ENCODE results near the gene DZANK1. TPM values are rescaled to one million over a fixed set of nuclear protein-coding genes. Genes with fewer than 3 reads are reported as not detected.
"Not testable (repeated sequence)": the region's sequence is repeated elsewhere in the genome, so short reads cannot be mapped to it uniquely, and the experiment has no call there.

The DZANK1 gene
- total RNA-seq, 4 donors from 2014 or later = 0.18 to 1.0 (median 0.62) TPM

DNA sequence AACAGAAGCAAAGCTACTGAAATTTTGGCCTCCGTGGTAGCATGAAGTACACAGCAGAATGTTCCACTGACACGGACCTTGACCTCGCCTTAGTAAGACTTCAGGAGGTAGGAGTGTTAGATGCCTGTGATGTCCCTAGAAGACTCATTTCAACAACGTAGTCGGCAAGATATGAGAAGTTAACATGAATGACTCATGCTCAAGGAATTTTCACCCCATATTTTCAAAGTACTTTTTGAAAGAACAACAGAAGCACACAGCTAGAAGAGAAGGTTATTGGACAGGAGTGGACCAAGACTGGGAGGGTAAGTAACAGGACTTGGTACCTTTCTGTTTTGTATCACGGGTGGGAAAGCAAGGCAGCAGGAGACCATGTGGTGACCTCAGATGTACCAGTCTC lies 78.0 kb downstream of the DZANK1 start:
- in situ Hi-C loops (cut with MboI; ENCODE audit: low sequenced_read_pairs in 4 of 4) = no loop called here
- intact Hi-C loops (cut with DNase I; ENCODE audit: low total_unique reads) = no loop called here
- no peak for ATAC-seq

DNA sequence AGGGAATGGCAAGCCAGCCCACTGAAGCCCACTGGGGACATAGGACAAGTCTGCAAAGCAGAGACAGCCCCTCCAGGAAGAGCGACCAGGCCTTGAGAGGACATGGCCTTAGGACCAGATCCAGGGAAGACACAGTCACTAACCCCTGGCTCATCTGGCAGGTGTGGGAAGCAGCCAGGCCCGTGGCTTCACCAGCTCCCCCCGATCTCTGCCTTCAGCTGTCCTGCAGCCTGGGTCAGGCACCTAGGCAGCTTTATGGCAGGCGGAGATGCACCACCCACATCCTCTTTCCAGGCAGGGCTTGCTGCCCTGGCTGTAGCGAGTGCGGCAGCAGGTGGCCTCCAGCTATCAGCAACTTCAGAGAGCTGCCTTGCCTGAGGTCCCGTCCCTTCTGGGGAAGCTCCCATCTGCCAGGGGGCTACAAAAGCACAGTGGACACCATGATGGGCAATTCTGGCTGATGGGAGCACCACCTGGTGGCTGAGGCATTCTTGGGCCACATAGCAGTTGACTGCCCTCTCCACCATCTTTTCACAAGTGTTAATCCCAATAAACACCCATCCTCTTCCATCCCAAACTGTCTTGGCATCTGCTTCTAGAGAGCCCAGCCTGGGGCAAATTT lies 85.8 kb downstream of the DZANK1 start:
- Histone ChIP-seq H3K36me3 (no peaks in the 10 kb centered on the region), H3K27me3 (no peaks in the 10 kb centered on the region), H3K27ac (no peak overlapping the region), H3K9me3 (no peaks in the 10 kb centered on the region), H3K4me3 (no peak overlapping the region), H3K4me1 (no peaks in the 10 kb centered on the region)
- no peak for TF ChIP-seq POLR2A (IDR thresholded peaks at IDR 0.05)
- TF ChIP-seq, protein P1, sequence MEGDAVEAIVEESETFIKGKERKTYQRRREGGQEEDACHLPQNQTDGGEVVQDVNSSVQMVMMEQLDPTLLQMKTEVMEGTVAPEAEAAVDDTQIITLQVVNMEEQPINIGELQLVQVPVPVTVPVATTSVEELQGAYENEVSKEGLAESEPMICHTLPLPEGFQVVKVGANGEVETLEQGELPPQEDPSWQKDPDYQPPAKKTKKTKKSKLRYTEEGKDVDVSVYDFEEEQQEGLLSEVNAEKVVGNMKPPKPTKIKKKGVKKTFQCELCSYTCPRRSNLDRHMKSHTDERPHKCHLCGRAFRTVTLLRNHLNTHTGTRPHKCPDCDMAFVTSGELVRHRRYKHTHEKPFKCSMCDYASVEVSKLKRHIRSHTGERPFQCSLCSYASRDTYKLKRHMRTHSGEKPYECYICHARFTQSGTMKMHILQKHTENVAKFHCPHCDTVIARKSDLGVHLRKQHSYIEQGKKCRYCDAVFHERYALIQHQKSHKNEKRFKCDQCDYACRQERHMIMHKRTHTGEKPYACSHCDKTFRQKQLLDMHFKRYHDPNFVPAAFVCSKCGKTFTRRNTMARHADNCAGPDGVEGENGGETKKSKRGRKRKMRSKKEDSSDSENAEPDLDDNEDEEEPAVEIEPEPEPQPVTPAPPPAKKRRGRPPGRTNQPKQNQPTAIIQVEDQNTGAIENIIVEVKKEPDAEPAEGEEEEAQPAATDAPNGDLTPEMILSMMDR (IDR thresholded peaks at IDR 0.05 in 4 of 5, conservative IDR thresholded peaks at IDR 0.05 in 1 of 5) = no peak
- intact Hi-C loops (cut with DNase I; ENCODE audit: low total_unique reads) (no loop called here), in situ Hi-C loops (cut with MboI; ENCODE audit: low sequenced_read_pairs in 4 of 4) (no loop called here)
- no peak for ATAC-seq
- no peak for DNase-seq

More for the DNA sequence above, 78.0 kb downstream of the DZANK1 start:
- Histone ChIP-seq H3K9me3 (no peaks in the 10 kb centered on the region), H3K36me3 (no peaks in the 10 kb centered on the region), H3K27me3 (no peaks in the 10 kb centered on the region), H3K4me1 (no peaks in the 10 kb centered on the region), H3K27ac (no peak overlapping the region), H3K4me3 (no peak overlapping the region)
- no peak for TF ChIP-seq POLR2A (IDR thresholded peaks at IDR 0.05)
- TF ChIP-seq, protein P1 (IDR thresholded peaks at IDR 0.05 in 4 of 5, conservative IDR thresholded peaks at IDR 0.05 in 1 of 5) = no peak
- DNase-seq = no peak

DNA sequence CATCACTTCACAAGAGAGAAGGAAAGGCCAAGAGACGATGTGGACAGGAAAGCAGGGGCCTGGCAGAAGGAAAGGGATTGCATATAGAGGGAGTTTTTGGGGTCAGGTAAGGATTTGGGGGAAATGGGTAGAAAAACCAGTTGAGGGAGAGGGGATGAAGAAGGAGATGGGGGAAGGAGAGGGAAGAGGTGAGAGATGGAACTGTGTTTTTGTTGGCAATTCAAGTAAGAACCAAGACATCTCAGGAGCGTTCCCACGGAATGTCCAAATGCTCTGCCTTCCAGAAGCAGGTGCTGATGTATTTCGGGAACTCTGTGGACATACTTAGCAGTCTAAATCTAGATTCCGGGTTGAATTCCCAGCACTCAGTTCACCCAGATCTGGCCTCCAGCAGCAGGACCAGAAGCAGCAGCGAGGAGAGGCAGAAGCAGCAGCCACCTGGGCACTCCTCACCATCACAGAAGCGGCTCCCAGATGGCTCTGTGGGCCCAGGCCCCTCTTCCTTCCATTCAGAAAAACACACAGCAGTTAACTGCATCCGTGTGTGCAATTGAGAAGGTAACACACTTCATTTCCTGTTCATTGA lies 88.8 kb downstream of the DZANK1 start:
- intact Hi-C loops (cut with DNase I; ENCODE audit: low total_unique reads) (no loop called here), in situ Hi-C loops (cut with MboI; ENCODE audit: low sequenced_read_pairs in 4 of 4) (no loop called here)
- DNase-seq = no peak
- Histone ChIP-seq H3K9me3 (no peaks in the 10 kb centered on the region), H3K36me3 (no peaks in the 10 kb centered on the region), H3K4me1 (no peaks in the 10 kb centered on the region), H3K4me3 (no peak overlapping the region), H3K27me3 (no peaks in the 10 kb centered on the region), H3K27ac (no peak overlapping the region)
- no peak for ATAC-seq
- TF ChIP-seq, protein P1 (IDR thresholded peaks at IDR 0.05 in 4 of 5, conservative IDR thresholded peaks at IDR 0.05 in 1 of 5) = no peak
- TF ChIP-seq POLR2A (IDR thresholded peaks at IDR 0.05) = no peak

DNA sequence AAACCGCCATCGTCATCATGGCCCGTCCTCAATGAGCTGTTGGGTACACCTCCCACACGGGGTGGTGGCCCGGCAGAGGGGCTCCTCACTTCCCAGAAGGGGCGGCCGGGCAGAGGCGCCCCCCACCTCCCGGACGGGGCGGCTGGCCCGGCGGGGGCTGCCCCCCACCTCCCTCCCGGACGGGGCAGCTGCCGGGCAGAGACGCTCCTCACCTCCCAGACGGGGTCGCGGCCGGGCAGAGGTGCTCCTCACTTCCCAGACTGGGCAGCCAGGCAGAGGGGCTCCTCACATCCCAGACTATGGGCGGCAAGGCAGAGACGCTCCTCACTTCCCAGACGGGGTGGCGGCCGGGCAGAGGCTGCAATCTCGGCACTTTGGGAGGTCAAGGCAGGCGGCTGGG lies 91.3 kb downstream of the DZANK1 start:
- H3K27me3 ChIP-seq; in situ Hi-C loops (cut with MboI; ENCODE audit: low sequenced_read_pairs in 4 of 4); H3K9me3 ChIP-seq; H3K27ac ChIP-seq; H3K36me3 ChIP-seq; ATAC-seq; H3K4me1 ChIP-seq; intact Hi-C loops (cut with DNase I; ENCODE audit: low total_unique reads); H3K4me3 ChIP-seq; DNase-seq: not testable (repeated sequence)

DNA sequence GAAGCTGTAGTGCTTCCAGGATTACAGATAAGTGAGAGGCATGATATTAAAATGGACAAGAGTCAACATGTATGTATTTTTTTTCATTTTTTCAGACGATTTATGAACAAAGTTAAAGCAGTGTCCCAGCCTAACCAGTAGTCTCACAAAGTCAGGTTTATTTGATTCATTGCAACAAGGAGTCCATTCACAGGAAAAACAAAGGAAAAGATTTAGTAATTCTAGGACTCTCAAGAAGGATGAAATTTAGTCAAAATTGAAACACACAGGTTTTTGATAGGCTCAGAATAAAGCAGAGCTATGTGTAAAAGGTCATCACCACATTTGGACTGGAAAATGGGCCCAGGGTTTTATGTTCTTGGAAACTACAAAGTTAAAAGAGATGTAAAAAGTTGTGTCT lies 94.5 kb downstream of the DZANK1 start:
- H3K9me3 ChIP-seq = no peaks in the 10 kb centered on the region
- TF ChIP-seq, protein P1 (IDR thresholded peaks at IDR 0.05 in 4 of 5, conservative IDR thresholded peaks at IDR 0.05 in 1 of 5) = no peak
- TF ChIP-seq POLR2A (IDR thresholded peaks at IDR 0.05) = no peak
- ATAC-seq (no peak), DNase-seq (no peak)
- intact Hi-C loops (cut with DNase I; ENCODE audit: low total_unique reads) = no loop called here
- no peak overlapping the region for H3K27ac ChIP-seq
- H3K36me3 ChIP-seq = no peaks in the 10 kb centered on the region
- in situ Hi-C loops (cut with MboI; ENCODE audit: low sequenced_read_pairs in 4 of 4) = no loop called here
- no peak overlapping the region for H3K4me3 ChIP-seq
- no peaks in the 10 kb centered on the region for H3K4me1 ChIP-seq
- no peaks in the 10 kb centered on the region for H3K27me3 ChIP-seq
